GM19238 (cell line): Measurements from ENCODE around the gene UGT1A1.

Experiments
- DNase-seq: peaks from one replicate; pipeline ENCODE4 v3.0.0; 2011; ENCODE audit warnings: low spot score; ENCODE audit not compliant: insufficient read length

UGT1A1 gene

DNA sequence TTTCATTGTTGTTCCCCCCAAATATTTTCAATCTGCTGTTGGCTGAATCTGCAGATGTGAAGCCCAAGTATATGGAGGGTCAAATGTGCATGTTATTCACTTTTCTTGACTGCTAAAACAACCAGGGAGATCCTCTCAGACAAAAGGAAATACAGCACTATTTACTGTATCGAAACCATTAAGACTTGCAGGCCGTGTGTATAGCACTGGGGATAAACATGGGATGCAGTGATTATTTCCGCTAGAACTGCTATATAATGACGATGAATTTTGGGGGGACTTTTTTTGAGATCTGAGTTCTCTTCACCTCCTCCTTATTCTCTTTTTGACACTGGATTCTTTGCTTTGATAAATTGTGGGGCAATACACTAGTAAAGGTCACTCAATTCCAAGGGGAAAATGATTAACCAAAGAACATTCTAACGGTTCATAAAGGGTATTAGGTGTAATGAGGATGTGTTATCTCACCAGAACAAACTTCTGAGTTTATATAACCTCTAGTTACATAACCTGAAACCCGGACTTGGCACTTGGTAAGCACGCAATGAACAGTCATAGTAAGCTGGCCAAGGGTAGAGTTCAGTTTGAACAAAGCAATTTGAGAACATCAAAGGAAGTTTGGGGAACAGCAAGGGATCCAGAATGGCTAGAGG lies 3.5 kb upstream of the UGT1A1 start:
- no peak for DNase-seq

DNA sequence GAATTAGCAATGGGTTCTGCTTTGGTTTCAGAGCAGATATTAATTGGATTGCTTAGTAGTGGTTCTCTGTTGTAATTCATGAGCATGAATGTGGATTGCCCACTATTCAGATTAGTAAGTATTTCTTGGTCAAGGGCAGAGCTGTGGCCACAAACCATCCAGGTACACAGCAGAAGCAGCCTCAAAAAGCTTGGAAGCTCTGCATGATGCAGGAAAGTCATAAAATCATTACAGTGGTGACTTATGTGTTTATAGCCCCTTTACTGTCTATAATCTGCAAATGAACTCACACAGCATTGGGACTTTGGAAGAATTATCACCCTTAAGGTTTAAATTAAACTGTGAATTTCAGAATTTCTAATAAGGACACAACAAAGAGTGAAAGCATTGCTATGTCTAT lies 1.9 kb upstream of the UGT1A1 start:
- no peak for DNase-seq

DNA sequence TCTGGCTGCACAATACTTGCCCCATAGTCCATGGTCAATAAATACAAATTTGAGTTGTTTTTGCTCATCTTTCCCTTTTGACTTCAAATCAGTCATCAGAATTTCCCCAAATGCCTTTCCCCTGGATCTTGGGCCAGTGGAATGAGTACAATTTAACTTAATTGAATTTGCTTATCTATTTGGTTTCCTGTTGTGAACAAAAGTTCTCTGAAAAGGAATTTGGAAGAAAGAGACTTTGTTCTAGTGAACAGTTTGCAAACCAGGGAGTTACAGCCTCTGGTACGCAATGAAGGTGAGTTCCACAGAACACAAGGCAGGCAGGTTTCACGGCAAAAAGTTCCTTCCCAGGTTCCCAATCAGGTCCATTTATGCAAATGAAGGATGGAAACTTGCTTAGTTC lies 1.2 kb upstream of the UGT1A1 start:
- DNase-seq: no peak

DNA sequence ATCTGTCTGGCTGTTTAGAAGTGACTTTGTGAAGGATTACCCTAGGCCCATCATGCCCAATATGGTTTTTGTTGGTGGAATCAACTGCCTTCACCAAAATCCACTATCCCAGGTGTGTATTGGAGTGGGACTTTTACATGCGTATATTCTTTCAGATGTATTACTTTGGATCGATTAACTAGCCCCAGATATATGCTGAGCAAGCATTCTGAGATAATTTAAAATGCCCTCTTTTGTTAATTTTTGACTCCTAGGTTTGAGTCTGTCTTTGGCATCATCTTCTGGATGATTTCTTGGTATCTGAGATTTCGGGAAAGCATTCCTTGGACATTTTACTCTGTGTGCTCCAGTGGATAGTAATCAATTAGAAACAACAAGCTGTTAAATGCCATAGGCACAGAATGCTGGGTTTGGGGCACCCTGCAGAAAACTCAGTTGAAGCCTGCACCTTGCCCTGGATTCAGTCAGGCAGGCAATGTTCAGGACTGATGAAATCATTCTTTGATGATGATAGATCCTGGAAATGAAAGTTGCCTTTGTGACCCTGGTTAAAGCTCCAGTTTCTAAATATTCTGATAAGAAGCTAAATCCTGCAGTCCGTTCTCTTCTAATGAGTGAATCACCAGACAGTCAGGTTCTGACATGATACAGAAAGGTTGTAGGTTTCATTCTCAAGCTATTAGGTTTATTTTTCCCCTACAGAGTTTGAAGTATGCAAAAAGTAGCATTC lies 1.1 kb downstream of the UGT1A1 start:
- DNase-seq: no peak

DNA sequence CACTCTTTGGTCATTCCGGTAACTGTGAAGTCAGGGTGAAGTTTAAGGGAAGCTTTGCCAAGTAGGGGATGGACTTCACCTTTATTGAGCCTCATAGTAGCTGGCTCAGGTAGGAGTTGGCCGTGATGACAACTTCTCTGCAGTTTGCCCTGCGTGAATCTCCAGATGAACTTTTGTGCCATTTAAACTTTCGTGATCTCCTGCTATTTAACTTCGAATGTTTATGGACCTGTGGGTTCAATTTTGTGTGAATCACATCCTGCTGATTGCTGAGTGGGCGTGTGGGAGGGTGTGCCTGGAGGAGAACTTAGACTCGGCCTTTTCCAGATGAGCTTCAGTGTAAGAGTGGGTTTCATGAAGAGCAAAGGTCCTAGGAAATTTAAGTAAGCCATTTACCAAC lies 4.2 kb downstream of the UGT1A1 start:
- no peak for DNase-seq

DNA sequence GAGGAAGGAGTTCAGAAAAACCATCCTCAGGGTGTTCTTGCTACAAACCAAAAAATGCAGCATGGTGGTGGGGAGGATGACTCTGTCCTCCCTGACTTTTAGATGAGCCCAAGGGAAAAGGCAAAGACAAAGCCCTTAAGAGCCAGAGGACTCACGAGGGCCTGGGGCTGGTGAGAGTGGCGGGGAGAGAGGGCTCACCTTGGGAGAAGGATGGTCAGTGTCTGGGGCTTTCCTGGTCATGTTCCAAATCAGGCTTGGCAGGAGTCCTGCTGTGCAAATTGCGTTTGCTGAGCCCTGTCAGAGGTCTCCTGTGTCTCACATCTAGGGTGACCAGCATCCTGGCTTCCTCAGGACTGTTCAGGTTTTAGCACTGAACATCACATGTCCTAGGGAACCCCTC lies 4.7 kb downstream of the UGT1A1 start:
- no peak for DNase-seq

DNA sequence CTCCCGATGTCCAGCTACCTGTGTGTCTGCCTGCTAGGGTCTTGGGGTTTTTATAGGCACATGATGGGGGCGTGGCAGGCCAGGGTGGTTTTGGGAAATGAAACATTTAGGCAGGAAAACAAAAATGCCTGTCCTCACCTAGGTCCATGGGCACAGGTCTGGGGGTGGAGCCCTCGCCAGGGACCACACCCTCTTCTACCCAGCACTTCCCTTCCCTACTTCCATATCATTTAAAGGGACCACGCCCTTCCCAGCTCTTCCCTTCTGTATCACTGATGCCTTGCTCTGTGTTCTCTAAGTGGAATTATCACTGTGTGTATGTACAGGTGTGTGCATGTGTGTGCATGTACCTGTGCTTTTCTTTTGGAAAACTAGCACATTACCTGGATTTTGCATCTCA lies 6.3 kb downstream of the UGT1A1 start:
- no peak for DNase-seq

DNA sequence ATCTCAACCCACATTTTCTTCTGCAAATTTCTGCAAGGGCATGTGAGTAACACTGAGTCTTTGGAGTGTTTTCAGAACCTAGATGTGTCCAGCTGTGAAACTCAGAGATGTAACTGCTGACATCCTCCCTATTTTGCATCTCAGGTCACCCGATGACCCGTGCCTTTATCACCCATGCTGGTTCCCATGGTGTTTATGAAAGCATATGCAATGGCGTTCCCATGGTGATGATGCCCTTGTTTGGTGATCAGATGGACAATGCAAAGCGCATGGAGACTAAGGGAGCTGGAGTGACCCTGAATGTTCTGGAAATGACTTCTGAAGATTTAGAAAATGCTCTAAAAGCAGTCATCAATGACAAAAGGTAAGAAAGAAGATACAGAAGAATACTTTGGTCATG lies 8.0 kb downstream of the UGT1A1 start:
- no peak for DNase-seq

DNA sequence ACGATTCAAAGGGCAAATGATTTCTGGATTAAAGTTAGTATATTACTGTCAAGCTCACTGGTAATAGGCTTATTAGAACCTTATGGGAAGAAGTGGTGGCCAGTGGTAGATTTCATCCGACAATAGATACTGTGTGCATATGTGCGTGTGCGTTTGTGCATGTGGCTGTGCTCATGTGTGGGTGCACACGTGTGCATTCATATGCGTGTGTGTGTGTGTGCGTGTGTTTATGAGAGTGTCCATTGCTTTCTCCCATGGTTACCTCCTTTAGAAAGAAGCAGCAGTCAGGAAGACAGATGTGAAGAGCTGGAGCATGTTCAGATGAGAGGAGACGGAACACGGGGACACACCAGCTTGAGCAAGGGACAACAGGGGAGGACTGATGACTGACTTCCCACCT lies 9.2 kb downstream of the UGT1A1 start:
- no peak for DNase-seq

DNA sequence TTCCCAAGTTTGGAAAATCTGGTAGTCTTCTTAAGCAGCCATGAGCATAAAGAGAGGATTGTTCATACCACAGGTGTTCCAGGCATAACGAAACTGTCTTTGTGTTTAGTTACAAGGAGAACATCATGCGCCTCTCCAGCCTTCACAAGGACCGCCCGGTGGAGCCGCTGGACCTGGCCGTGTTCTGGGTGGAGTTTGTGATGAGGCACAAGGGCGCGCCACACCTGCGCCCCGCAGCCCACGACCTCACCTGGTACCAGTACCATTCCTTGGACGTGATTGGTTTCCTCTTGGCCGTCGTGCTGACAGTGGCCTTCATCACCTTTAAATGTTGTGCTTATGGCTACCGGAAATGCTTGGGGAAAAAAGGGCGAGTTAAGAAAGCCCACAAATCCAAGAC lies 12.1 kb downstream of the UGT1A1 start:
- DNase-seq: no peak

DNA sequence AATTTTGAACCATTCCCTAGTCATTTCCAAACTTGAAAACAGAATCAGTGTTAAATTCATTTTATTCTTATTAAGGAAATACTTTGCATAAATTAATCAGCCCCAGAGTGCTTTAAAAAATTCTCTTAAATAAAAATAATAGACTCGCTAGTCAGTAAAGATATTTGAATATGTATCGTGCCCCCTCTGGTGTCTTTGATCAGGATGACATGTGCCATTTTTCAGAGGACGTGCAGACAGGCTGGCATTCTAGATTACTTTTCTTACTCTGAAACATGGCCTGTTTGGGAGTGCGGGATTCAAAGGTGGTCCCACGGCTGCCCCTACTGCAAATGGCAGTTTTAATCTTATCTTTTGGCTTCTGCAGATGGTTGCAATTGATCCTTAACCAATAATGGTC lies 12.5 kb downstream of the UGT1A1 start:
- DNase-seq: no peak

DNA sequence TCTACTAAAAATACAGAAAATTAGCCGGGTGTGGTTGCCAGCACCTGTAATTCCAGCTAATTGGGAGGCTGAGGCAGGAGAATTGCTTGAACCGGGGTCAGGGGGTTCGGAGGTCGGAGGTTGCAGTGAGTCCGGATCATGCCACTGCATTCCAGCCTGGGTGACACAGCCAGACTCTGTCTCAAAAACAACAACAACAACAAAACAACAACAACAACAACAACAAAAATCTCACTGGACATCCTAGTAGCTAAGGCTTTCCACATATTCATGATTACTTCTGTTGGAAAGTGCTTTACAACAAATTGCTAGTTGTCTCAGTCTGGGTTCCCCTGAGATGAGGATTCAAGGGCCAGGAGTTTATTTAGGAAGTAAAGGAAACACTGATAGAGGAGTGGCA lies 13.8 kb downstream of the UGT1A1 start:
- DNase-seq: no peak

DNA sequence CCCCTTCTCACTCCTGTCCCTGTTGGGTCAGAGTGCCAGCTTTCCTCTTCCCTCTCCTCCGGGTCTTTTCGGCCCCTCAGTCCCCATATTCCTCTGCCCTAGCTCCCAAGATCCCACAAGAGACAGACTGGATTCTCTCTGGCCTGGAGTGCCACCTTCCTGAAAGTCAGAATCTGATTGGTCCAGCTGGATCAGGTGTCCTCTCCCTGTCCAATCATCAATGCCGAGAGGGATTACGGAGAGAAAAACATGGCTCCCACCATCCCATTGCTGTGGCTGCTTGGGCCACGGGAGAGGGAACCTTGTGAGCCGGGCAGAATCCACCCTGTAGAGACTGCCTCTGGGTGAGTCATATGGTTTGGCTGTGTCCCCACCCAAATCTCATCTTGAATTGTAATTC lies 15.3 kb downstream of the UGT1A1 start:
- DNase-seq: no peak

DNA sequence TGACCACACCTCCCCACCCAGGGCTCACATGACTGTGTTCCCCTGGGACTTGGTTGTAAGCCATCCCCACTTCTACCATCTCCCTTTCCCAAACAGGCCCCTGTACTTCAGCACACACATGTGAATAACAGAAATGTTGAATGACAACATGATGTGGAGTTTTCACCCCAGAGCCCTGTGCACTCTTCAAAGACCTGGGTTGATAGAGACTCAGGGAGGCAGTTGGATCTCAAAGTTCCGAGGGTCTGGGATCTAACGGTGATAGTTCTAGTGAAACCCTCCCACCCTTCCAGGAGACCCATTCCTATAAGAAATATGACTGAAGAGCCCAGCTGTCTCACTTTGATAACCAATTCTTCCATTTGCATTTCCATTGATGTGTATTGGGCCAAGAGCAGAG lies 18.0 kb downstream of the UGT1A1 start, which contains the start of gene MROH2A:
MROH2A (plus strand) TSS at position 301 of the 400 bp plus-strand sequence. CDS start 1,029 bp downstream, outside the sequence.
- no peak for DNase-seq

DNA sequence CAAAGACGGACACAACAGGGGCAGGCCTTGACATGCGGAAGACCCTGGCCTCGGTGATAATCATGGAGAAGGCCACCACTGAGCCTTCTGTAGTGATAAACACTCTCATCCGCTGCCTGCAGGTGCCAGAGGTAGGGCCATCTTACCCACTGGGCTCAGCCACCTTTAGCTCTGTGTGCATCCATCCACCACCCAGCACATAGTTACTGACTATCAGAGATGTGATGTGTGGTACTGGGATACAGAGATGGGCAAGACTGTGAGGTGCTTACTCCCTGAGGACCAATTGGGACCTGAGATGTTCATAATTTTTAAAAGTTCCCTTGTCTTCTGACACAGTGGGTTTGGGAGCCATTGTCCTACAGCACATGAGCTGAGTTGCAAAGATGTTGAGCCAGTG lies 19.7 kb downstream of the UGT1A1 start:
- DNase-seq: no peak

DNA sequence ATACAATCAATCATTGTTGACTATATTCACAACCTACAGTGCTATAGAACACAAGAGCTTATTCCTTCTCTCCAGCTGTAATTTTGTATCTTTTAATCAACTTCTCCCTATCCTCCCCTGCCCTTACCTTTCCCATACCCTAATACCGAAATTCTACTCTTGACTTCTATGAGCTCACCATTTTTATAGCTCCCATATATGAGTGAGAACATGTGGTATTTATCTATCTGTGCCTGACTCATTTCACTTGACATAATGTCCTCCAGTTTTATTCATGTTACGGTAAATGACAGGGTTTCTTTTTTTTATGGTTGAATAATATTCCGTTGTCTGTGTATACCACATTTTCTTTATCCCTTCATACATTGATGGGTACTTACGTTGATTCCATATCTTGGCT lies 20.7 kb downstream of the UGT1A1 start:
- no peak for DNase-seq

DNA sequence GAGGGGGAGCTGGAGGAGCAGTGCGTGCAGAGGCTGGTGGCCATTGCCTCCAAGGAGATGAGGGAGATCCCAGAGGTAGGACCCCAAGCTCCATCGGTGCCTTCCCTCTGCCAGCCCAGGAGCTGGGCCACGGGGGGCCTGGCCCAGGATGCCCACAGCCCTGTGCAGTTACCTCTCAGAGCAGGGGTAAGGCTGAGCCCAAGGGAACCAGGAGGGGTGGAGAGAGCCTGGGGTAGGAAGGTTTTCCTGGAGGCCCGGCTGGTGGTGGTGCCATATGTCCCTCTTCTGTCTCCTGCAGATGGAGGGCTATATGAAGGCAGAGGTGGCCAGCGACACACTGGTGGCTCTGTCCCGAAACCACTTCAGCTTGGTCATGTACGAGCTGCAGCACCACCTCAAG lies 29.5 kb downstream of the UGT1A1 start:
- DNase-seq: no peak

DNA sequence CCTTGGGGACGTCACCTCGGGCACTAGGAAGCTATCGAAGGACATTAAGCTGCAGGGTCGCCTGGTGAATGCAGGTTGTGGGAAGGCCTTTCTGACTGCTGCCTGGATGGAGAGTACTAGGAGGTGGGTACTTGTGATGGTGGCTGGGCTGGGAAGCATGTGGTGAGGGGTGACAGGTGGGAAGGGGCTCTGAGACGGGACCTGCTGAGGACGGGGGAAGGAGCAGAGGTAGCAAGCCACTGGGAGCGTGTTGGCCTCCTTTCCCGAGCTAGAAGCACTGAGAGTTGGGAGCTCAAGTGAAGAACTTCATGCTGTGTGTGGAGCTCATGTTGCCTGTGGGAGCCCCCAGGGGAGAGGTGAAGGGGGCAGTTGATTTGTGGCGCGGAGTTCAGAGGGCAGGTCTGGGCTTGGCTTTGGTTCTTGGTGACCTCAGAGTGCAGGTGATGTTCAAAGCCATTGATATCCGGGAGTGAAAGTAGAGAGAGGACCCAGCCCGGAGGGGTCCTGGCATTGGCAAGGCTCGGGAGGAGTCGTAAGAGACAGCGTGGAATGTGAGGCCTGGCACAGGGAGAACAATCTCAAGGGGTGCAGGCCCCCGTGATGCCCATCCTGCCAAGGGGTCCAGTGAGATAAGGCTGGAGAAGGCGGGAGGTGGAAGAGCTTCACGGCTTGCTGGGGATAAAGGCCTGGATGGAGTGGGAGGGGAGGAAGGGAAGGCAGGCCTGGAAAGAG lies 31.2 kb downstream of the UGT1A1 start:
- no peak for DNase-seq

DNA sequence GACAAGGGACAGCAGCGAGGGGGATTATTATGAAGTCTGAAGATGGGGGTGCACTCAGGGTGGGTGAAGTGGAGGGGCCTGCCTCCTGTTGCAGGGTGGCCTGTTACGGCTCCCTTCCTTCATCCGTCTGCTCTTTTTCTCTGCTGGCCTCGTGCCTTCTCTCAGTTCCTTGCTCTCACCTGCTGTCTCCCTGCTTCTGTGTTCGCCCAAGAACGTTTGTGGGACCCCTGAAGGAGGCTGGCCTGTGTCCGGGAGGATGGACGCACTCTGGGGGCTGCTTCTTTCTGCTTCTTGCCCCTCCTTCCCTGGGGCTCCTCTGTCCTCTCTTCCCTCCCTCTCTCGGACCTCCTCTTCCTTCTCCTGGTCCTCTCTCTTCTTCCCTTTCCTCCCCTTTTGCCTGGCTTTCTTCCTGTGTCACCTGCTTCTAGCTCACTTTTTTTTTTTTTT lies 31.8 kb downstream of the UGT1A1 start:
- DNase-seq: no peak

DNA sequence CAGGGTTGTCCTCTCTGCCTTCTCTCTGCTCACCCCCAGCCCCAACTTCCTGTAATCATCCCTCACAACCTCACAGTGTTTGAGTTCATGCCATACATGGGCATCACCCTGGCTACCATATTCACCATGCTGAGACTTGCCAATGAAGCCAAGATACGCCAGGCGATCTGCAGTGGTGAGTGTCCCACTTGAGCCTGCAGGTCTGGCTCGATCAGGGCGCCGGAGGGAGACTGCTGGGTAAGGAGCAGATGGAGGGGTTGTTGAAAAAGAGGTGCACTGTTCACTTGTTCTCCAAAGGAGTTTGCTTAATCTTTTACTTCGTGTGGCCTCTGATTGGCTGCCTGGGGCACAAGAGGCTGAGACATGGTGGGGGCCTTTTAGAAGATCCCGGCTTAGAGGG lies 32.6 kb downstream of the UGT1A1 start:
- no peak for DNase-seq

DNA sequence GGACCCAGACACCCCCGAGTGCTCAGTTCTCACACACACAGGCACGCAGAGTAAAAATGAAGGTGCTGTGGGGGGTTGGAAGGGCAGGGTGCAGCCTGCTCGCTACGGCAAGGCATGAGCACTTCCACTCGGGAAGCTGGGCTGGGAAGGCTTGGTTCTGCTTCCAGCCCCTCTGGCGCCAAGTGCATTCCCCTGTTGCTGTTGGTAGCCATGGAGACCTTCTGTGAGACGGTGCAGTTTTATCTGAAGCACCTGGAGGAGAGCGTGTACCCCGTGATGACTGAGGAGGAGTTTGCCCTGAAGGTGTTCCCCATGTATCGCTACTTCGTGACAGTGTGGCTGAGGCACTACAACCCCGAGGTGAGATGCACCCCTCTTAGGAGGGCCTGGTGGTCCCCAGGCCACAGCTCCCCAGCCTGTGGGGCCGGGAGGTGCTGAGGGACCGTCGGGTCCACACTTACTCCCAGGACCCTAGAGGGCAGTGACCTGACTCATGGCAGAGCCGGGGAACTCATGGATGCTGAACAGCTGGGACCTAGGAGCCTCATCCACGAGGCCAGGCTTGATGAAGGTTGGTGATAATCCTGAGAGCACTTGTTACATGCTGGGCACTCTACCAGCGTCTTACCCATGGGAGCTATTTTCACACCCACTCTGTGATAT lies 33.5 kb downstream of the UGT1A1 start:
- DNase-seq: no peak

DNA sequence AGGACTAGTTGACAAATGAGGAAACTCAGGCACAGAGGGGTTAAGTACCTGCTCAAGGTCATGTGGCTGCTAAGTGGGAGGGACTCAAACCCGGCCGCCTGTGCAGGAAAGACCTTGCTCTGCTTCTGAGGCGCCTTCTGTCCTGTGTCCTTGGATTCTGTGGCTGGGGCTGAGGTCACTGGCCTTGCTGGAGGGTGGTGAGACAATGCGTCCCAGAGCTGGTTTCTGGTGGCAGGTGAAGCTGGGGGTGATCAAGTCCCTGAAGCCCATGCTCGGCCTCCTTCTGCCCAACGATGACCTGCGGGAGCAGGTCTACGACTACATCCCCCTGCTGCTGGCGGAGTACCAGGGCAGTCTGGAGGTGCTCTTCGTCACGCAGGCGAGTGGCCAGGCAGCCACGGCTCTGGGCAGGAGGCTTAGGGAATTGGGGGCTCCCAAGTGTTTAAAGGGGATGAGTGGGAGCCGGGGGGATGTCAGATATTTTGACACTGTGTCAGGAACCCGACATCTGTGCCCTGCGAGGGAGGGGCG lies 34.1 kb downstream of the UGT1A1 start:
- DNase-seq: no peak
